Ovary (tissue), 3 donors: ENCODE results near the gene ZNF790.

ENCODE experiments used
- CTCF ChIP-seq, 3 donors: fragments of 450-650 bp in 2 of 3; fragments of 200-600 bp in 1 of 3; IDR thresholded peaks; one replicate each; pipeline versions ENCODE4 v1.5.1 to v1.8.0; 2016 to 2022; ENCODE audit warnings: antibody characterized with exemption in 3 of 3, mild to moderate bottlenecking in 1 of 3
- EP300 ChIP-seq: sonication (generic); formaldehyde crosslinking; IDR thresholded peaks from one replicate; pipeline ENCODE4 v1.6.1; 2017; ENCODE audit warnings: antibody characterized with exemption
- POLR2A ChIP-seq: fragments of 450-650 bp; IDR thresholded peaks from one replicate; pipeline ENCODE4 v1.6.1; 2017; ENCODE audit warnings: antibody characterized with exemption, mild to moderate bottlenecking, moderate library complexity
- donor health status: DM: no; HTN: no; CAD: no.

GRCh38 chr19:36837176-36837905 is 846 bp downstream of the ZNF790 start:
- no peak for TF ChIP-seq CTCF (IDR thresholded peaks at IDR 0.05)
- TF ChIP-seq EP300: no peak
- no peak for TF ChIP-seq POLR2A
